Aorta (tissue), 5 donors: ENCODE measurements around the gene THRSP. TPM values are rescaled to one million over a fixed set of nuclear protein-coding genes. Genes with fewer than 3 reads are reported as not detected.
"Not testable (repeated sequence)": the region's sequence is repeated elsewhere in the genome, so short reads cannot be mapped to it uniquely, and the experiment has no call there.

ENCODE experiments used
- ATAC-seq: fragments of 200-7000 bp; cut with Tn5 transposase; one replicate; pipeline ENCODE4 v1.9.1; 2022; ENCODE audit warnings: moderate library complexity; ENCODE audit not compliant: low FRiP score
- DNase-seq, 2 donors: peaks; one replicate each; pipeline ENCODE4 v3.0.0-alpha.2; 2020
- H3K27ac ChIP-seq, 2 donors: one replicate each; pipeline ENCODE4 v1.5.1; 2013; ENCODE audit warnings: low read length in 2 of 2, mild to moderate bottlenecking in 2 of 2, moderate library complexity in 2 of 2, control low read depth in 1 of 2, inconsistent platforms in 1 of 2, low read depth in 1 of 2
- H3K27me3 ChIP-seq, 2 donors: one replicate each; pipeline ENCODE4 v1.6.1; 2013; ENCODE audit warnings: control low read depth in 1 of 2, low read length in 1 of 2, mild to moderate bottlenecking in 1 of 2, moderate library complexity in 1 of 2; ENCODE audit not compliant: insufficient read depth in 2 of 2, control insufficient read depth in 1 of 2
- H3K36me3 ChIP-seq, 2 donors: one replicate each; pipeline ENCODE4 v1.6.1; 2013; ENCODE audit warnings: control low read depth in 1 of 2, low read length in 1 of 2, mild to moderate bottlenecking in 1 of 2; ENCODE audit not compliant: insufficient read depth in 2 of 2, control insufficient read depth in 1 of 2
- H3K4me1 ChIP-seq, 2 donors: one replicate each; pipeline ENCODE4 v1.6.1; 2013; ENCODE audit warnings: low read length in 2 of 2, control low read depth in 1 of 2, mild to moderate bottlenecking in 1 of 2, moderate library complexity in 1 of 2; ENCODE audit not compliant: insufficient read depth in 2 of 2, control insufficient read depth in 1 of 2
- H3K4me3 ChIP-seq, 2 donors: one replicate each; pipeline ENCODE4 v1.5.1; 2013; ENCODE audit warnings: low read length in 2 of 2, control low read depth in 1 of 2, mild to moderate bottlenecking in 1 of 2
- H3K9me3 ChIP-seq: one replicate; pipeline ENCODE4 v1.6.1; 2013; ENCODE audit warnings: mild to moderate bottlenecking, low read length; ENCODE audit not compliant: control insufficient read depth
- WGBS, 2 donors: extraction: QIAGEN DNeasy Blood & Tissue Kit; methylation state at CpG; one replicate each; pipeline ENCODE4 v1.1.7; 2013; 5-methylcytosine and 5-hydroxymethylcytosine counted together
- intact Hi-C, 2 donors: fragments of 100-400 bp; cut with DNase I; formaldehyde crosslinking; loops; one replicate each; pipeline versions ENCODE4 v1.14.2 to v1.15.0; 2022
- polyA plus RNA-seq, 2 donors: library from polyadenylated mRNA; stranded (reverse); fragments of 200-250 nt; gene quantifications; one replicate each; pipeline ENCODE4 v1.2.3, GENCODE V29; 2013
- total RNA-seq, 2 donors: library from RNA; stranded (reverse); fragmentation: NEBNext Ultra II Directional; extraction: Animal tissue kit (Norgen Biotek cat#: 25700); gene quantifications; one replicate each; pipeline ENCODE4 v1.2.1, GENCODE V29; 2021
- donor health status: healthy with polysubstance abuse.
- donor health status: Bipolar disorder and iron deficiency.
- donor health status: DM: no; HTN: no; CAD: no.
- donor health status: DM: no; HTN: no; CAD: no.
- donor health status: DM: yes; HTN: yes; CAD: no.

THRSP gene
- total and polyA plus RNA-seq, 4 donors: 1.4 to 2.7 TPM; not detected in 2

DNA sequence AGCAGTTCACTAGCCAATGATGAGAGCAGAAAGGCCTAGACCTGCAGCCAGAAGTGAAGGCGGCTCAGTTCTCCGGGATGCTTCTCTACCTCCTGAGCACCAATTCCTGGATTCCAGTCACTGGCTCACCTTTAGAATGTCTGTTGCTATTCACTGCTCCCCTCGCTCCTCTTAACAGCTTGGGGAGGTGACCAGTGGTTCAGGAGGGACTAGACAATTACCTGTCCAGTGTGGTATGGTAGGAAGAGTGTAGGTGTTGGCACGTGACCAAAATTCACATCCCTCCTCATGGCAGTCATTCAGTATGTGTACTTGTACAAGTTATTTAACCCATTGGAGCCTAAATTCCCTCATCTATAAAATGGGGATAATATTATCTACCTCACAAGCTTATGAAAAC lies 4.0 kb downstream of the THRSP start:
- 86 to 87% methylated on average over 4 of the region's 4 CpGs for WGBS, 2 donors
- H3K9me3 ChIP-seq: no peaks in the 10 kb centered on the region
- H3K27ac ChIP-seq: no peak overlapping the region
- ATAC-seq: no peak
- intact Hi-C loops: no loop called here
- H3K4me3 ChIP-seq: no peak overlapping the region
- H3K36me3 ChIP-seq: peaks cover 4% of the 10 kb centered on the region in 2 donors
- DNase-seq: no peak
- H3K27me3 ChIP-seq: no peaks in the 10 kb centered on the region
- H3K4me1 ChIP-seq: peaks cover 0 to 2% of the 10 kb centered on the region in 2 donors

DNA sequence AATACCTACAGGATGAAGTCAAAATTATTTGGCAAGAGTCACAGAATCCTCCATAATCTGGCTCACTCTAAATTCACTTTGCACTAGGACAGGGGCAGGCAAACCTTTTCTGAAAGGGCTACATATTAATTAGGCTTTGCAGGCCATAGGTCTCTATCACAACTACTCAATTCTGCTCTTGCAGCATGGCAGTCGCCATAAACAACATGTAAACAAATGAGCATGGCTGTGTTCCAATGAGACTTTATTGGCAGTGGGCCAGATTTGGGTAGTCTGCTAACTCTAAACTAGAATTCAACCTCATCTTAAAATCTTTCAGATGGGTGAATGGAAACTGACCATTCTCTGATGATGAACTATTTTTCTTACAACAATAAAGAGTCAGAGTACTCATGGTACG lies 5.8 kb downstream of the THRSP start:
- 66 to 73% methylated on average over 2 of the region's 2 CpGs for WGBS, 2 donors

DNA sequence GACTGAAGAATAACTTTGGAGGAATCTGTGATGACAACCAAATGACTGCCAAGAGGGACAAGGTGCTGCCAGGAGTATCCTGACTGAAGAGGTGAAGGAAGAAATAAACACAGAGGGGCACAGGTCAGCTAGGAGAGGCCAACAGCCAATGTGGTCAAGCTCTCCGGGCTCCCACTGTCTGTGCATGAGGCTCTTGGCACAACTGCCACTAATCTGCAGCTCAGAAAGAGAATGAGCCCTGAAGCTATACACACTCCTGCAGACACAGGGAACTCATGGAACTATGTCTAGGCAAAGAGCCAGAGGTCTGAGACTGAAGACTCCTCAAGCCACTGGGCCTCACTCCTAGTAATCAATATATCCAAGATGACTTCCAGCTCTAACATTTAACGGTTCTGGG lies 7.0 kb downstream of the THRSP start:
- H3K36me3 ChIP-seq: peaks cover 4% of the 10 kb centered on the region in 2 donors
- H3K27ac ChIP-seq: no peak overlapping the region
- 77% methylated on average over 2 of the region's 2 CpGs for WGBS, 2 donors
- no peaks in the 10 kb centered on the region for H3K9me3 ChIP-seq
- DNase-seq: no peak
- H3K4me3 ChIP-seq: no peak overlapping the region
- ATAC-seq: no peak
- no peaks in the 10 kb centered on the region for H3K27me3 ChIP-seq
- no peaks in the 10 kb centered on the region for H3K4me1 ChIP-seq
- intact Hi-C loops: no loop called here

More for the DNA sequence above, 5.8 kb downstream of the THRSP start:
- H3K9me3 ChIP-seq: no peaks in the 10 kb centered on the region
- DNase-seq (no peak), ATAC-seq (no peak)
- no peaks in the 10 kb centered on the region for H3K27me3 ChIP-seq
- H3K4me3 ChIP-seq: no peak overlapping the region
- peaks cover 4% of the 10 kb centered on the region in 2 donors for H3K36me3 ChIP-seq
- H3K27ac ChIP-seq: no peak overlapping the region
- no peaks in the 10 kb centered on the region for H3K4me1 ChIP-seq
- intact Hi-C loops: no loop called here

DNA sequence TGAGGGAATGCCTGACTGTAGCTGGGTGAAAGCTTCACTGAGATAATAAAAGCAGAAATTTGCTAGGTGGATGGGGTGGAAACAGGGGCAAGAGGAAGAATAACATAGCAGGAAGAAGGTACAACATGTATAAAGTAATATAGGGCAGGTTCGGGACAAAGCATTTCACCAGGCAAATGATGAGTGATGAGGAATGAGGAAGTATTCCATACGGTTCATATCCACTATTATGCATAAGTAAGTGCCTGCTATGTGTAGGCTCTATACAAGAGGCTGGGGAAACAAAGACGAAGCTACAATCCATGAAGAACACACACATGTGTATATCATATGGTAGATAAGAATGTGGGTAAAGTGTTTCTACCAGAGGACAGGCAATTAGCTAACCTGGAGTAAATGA lies 8.1 kb downstream of the THRSP start:
- Histone ChIP-seq H3K27me3 (no peaks in the 10 kb centered on the region), H3K36me3 (peaks cover 4% of the 10 kb centered on the region in 2 donors), H3K4me1 (no peaks in the 10 kb centered on the region), H3K4me3 (no peak overlapping the region), H3K27ac (no peak overlapping the region), H3K9me3 (no peaks in the 10 kb centered on the region)
- no peak for ATAC-seq
- 67 to 73% methylated on average over 3 of the region's 3 CpGs for whole genome bisulfite sequencing, 2 donors
- intact Hi-C loops: no loop called here
- no peak for DNase-seq

DNA sequence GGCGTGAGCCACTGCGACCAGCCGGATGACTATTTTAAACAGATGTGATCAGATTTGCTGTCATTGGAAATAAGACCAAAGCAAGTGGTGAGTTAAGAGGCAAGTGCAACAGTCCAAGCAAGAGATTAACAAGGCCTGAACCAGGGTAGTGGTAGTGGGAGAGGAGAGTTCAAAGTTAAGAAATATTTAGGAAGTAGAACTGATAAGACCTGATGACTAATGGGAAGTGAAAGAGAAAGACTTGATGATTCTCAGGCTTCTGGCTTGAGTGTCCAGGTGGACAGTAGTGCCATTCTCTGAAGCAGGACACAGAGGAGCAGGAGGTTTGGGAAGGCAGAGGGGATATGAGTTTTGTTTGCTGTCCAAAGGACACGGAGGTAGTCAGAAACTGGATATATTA lies 8.8 kb downstream of the THRSP start:
- H3K4me1 ChIP-seq: no peaks in the 10 kb centered on the region
- intact Hi-C loops: no loop called here
- ATAC-seq (no peak), DNase-seq (no peak)
- no peaks in the 10 kb centered on the region for H3K9me3 ChIP-seq
- 93 to 95% methylated on average over 4 of the region's 4 CpGs for WGBS, 2 donors
- no peaks in the 10 kb centered on the region for H3K27me3 ChIP-seq
- H3K4me3 ChIP-seq: no peak overlapping the region
- H3K36me3 ChIP-seq: peaks cover 4% of the 10 kb centered on the region in 2 donors
- H3K27ac ChIP-seq: no peak overlapping the region

DNA sequence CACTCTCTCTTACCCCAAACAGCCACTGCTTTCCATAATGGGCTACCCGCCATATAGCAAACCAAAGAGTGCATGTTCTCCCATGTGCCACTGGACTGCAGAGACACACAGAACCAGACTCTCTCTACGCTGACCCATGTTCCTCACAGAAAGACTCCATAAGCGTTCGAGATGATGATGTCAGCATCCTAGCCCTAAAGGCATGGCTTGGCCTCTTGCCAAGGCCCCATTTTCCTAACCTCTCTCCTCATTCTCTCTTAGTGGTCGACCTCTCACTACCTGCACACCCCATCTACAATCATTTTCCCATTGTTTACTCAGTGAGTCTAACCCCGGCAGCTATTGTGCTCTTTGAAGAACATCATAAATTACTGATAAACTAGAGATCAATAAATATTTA lies 11.1 kb downstream of the THRSP start:
- 76 to 80% methylated on average over 6 of the region's 6 CpGs for WGBS, 2 donors
- Histone ChIP-seq H3K27me3 (no peaks in the 10 kb centered on the region), H3K27ac (no peak overlapping the region), H3K9me3 (no peaks in the 10 kb centered on the region), H3K4me3 (no peak overlapping the region), H3K36me3 (peaks cover 4% of the 10 kb centered on the region in 2 donors), H3K4me1 (peaks cover 0 to 9% of the 10 kb centered on the region in 2 donors)
- DNase-seq: no peak
- no peak for ATAC-seq
- intact Hi-C loops: no loop called here

DNA sequence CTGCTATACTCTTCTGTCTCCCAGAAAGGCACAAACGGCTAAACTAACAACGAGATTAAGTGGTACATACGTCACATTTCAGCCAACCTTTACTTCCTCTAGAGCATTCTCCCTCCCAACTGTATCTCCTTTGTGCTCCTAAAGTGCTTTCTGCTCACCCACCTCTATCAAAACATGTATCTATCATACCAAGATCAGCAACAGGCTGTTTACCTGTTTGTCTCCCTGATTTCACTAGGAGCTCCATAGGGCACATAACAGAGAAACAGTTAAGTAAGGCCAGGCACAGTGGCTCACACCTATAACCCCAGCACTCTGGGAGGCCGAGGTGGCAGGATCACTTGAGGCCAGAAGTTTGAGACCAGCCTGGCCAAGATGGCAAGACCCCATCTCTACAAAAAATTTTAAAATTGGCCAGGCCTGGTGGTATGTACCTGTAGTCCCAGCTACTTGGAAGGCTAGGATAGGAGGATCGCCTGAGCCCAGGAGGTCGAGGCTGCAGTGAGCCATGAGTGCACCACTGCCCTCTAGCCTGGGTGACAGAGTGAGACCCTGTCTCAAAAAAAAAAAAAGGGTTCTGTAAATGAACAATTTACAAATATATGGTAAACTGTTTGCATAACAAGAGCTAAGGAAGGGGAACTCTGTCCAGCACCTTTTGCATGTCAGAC lies 13.2 kb downstream of the THRSP start:
- no peak overlapping the region for H3K4me3 ChIP-seq
- H3K9me3 ChIP-seq: no peaks in the 10 kb centered on the region
- no peak overlapping the region for H3K27ac ChIP-seq
- H3K36me3 ChIP-seq: peaks cover 0 to under 1% of the 10 kb centered on the region in 2 donors
- H3K4me1 ChIP-seq: peaks cover 0 to 9% of the 10 kb centered on the region in 2 donors
- H3K27me3 ChIP-seq: no peaks in the 10 kb centered on the region
- DNase-seq (no peak), ATAC-seq (no peak)
- intact Hi-C loops: no loop called here
- WGBS, 2 donors: 75 to 82% methylated on average over 6 of the region's 6 CpGs

DNA sequence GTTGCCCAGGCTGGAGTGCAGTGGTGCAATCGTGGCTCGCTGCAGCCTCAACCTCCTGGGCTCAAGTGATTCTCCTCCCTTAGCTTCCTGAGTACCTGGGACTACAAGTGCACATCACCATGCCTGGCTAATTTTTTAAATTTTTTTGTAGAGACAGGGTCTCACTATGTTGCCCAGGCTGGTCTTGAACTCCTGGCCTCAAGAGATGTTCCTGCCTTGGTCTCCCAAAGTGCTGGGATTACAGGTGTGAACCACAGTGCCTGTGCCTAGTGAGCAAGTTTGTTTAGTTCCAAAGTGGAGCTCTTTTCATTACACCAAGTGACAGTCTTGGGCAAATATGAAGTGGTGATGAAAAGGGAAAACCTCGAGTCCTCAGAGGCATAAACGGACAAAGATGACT lies 13.9 kb downstream of the THRSP start:
- H3K4me1 ChIP-seq, intact Hi-C loops, H3K27ac ChIP-seq, DNase-seq, H3K36me3 ChIP-seq, H3K27me3 ChIP-seq, ATAC-seq, H3K9me3 ChIP-seq, H3K4me3 ChIP-seq: not testable (repeated sequence)
- WGBS, 2 donors: 77 to 80% methylated on average over 4 of the region's 4 CpGs
